B cell (primary cell): ENCODE data around the gene IER3. TPM values are rescaled to one million over a fixed set of nuclear protein-coding genes. Genes with fewer than 3 reads are reported as not detected.

ENCODE experiments used
- ATAC-seq: fragments of 200-7000 bp; cut with Tn5 transposase; one replicate; pipeline ENCODE4 v1.10.0; 2021; ENCODE audit warnings: low read depth, mild to moderate bottlenecking, moderate number of reproducible peaks, moderate library complexity
- CTCF ChIA-PET: fragments of 350-600 bp; sonication (Branson Sonifier 250); formaldehyde crosslinking; loops from one replicate; lab custom pipeline; 2021; ENCODE audit warnings: antibody characterized with exemption, inconsistent platforms; lab: Charles Lee
- POLR2A ChIA-PET: fragments of 350-600 bp; sonication (Branson Sonifier 250); formaldehyde crosslinking; loops from one replicate; lab custom pipeline; 2021; ENCODE audit warnings: antibody characterized with exemption; lab: Charles Lee
- DNase-seq: peaks from one replicate; pipeline ENCODE4 v3.0.0; 2013
- H2AFZ ChIP-seq: 2 replicates; pipeline ENCODE4 v1.6.1; 2012; ENCODE audit warnings: mild to moderate bottlenecking, low read depth, low read length; ENCODE audit not compliant: insufficient read depth, poor library complexity, severe bottlenecking
- H3K27ac ChIP-seq, 2 donors: 1 replicate in 1 of 2; 2 replicates in 1 of 2; pipeline ENCODE4 v1.5.1; 2012 to 2013; ENCODE audit warnings: low read length in 2 of 2, mild to moderate bottlenecking in 2 of 2, moderate library complexity in 1 of 2
- H3K27me3 ChIP-seq, 4 experiments: fragments of 200-600 bp in 1 of 4; sonication (generic) in 1 of 4; replicated peaks in 1 of 4; 1 replicate in 2 of 4; 2 replicates in 2 of 4; pipeline versions ENCODE4 v1.6.1 to v1.7.0; 2013 to 2016; ENCODE audit warnings: low read length in 3 of 4, mild to moderate bottlenecking in 2 of 4, mixed read lengths in 1 of 4, moderate library complexity in 1 of 4; ENCODE audit not compliant: insufficient read depth in 4 of 4, control insufficient read depth in 3 of 4; ENCODE audit errors: control extremely low read depth in 1 of 4
- H3K36me3 ChIP-seq, 2 experiments: replicated peaks in 1 of 2; 1 replicate in 1 of 2; 2 replicates in 1 of 2; pipeline versions ENCODE4 v1.6.1 to v1.7.1; 2013; ENCODE audit warnings: low read length in 1 of 2; ENCODE audit not compliant: insufficient read depth in 2 of 2, control insufficient read depth in 1 of 2; ENCODE audit errors: control extremely low read depth in 1 of 2, extremely low read depth in 1 of 2
- H3K4me1 ChIP-seq, 2 donors: fragments of 200-600 bp in 1 of 2; sonication (generic) in 1 of 2; 1 replicate in 1 of 2; 2 replicates in 1 of 2; pipeline versions ENCODE4 v1.5.1 to v1.6.1; 2013 to 2017; ENCODE audit warnings: low read length in 2 of 2; ENCODE audit not compliant: control insufficient read depth in 2 of 2, insufficient read depth in 2 of 2
- H3K4me2 ChIP-seq: replicated peaks from 2 replicates; pipeline ENCODE3; 2012; ENCODE audit warnings: mild to moderate bottlenecking, low read depth, low read length; ENCODE audit not compliant: poor library complexity, severe bottlenecking
- H3K4me3 ChIP-seq, 5 experiments: fragments of 200-600 bp in 1 of 5; sonication (generic) in 1 of 5; 1 replicate in 3 of 5; 2 replicates in 2 of 5; pipeline versions ENCODE4 v1.5.1 to v1.7.0; 2011 to 2016; ENCODE audit warnings: low read length in 4 of 5, mild to moderate bottlenecking in 4 of 5, low read depth in 2 of 5, control low read depth in 1 of 5, moderate library complexity in 1 of 5; ENCODE audit not compliant: insufficient read depth in 1 of 5; ENCODE audit errors: control extremely low read depth in 1 of 5, extremely low read depth in 1 of 5
- H3K79me2 ChIP-seq: fragments of 200-600 bp; sonication (generic); one replicate; pipeline ENCODE4 v1.6.0; 2016; ENCODE audit warnings: low read length; ENCODE audit not compliant: control insufficient read depth, insufficient read depth
- H3K9ac ChIP-seq: fragments of 200-600 bp; sonication (generic); 2 replicates; pipeline ENCODE4 v1.6.1; 2017; ENCODE audit warnings: mild to moderate bottlenecking, low read length, moderate library complexity
- H3K9me3 ChIP-seq, 3 donors: one replicate each; pipeline versions ENCODE4 v1.6.1 to v1.7.1; 2013; ENCODE audit warnings: low read length in 2 of 3; ENCODE audit not compliant: control insufficient read depth in 2 of 3, insufficient read depth in 1 of 3; ENCODE audit errors: control extremely low read depth in 1 of 3
- H4K20me1 ChIP-seq: 2 replicates; pipeline ENCODE4 v1.6.0; 2012; ENCODE audit warnings: mild to moderate bottlenecking, low read length; ENCODE audit not compliant: insufficient read depth, control insufficient read depth, poor library complexity, severe bottlenecking
- H3K27ac Mint-ChIP-seq: one replicate; pipeline ENCODE4 v1.8.0; 2021; ENCODE audit warnings: mixed read lengths
- H3K27me3 Mint-ChIP-seq: one replicate; pipeline ENCODE4 v1.8.0; 2021; ENCODE audit warnings: mixed read lengths
- H3K4me1 Mint-ChIP-seq: one replicate; pipeline ENCODE4 v1.8.0; 2021; ENCODE audit warnings: mixed read lengths
- H3K4me3 Mint-ChIP-seq: one replicate; pipeline ENCODE4 v1.8.0; 2021; ENCODE audit warnings: mixed read lengths
- H3K9me3 Mint-ChIP-seq: one replicate; pipeline ENCODE4 v1.8.0; 2022; ENCODE audit warnings: mixed read lengths; ENCODE audit not compliant: insufficient read depth
- EZH2 ChIP-seq: IDR thresholded peaks from 2 replicates; pipeline ENCODE4 v1.6.1; 2012; ENCODE audit warnings: borderline replicate concordance, low read depth, mild to moderate bottlenecking, moderate library complexity, low read length; ENCODE audit not compliant: insufficient read depth, poor library complexity, severe bottlenecking
- WGBS: methylation state at CpG from one replicate; pipeline ENCODE4 v1.1.5; 2013; ENCODE audit warnings: missing lambda C conversion rate; ENCODE audit not compliant: insufficient coverage; 5-methylcytosine and 5-hydroxymethylcytosine counted together
- intact Hi-C: fragments of 100-400 bp; cut with micrococcal nuclease; formaldehyde crosslinking; loops from one replicate; pipeline ENCODE4 v1.10.0; 2022
- polyA plus RNA-seq: library from polyadenylated mRNA; depleted of rRNA; stranded (reverse); fragments of >200 nt; gene quantifications from 2 replicates; pipeline ENCODE4 v1.2.3, GENCODE V29; 2012
- total RNA-seq, 2 donors: library from RNA; stranded (reverse); fragments of 120-200 nt in 1 of 2; gene quantifications; 1 replicate in 1 of 2; 2 replicates in 1 of 2; pipeline versions ENCODE4 v1.2.3 to v1.2.4, GENCODE V29; 2013 to 2022
- TF ChIP-seq, protein P1 (sequence below): fragments of 200-600 bp; IDR thresholded peaks from one replicate; pipeline ENCODE4 v1.8.0; 2022; ENCODE audit warnings: antibody characterized with exemption, mild to moderate bottlenecking

Gene IER3
- total and polyA plus RNA-seq, 2 donors (not counting 1 experiment from before 2014, with no cell fraction given): 3.7 to 4.2 TPM

DNA sequence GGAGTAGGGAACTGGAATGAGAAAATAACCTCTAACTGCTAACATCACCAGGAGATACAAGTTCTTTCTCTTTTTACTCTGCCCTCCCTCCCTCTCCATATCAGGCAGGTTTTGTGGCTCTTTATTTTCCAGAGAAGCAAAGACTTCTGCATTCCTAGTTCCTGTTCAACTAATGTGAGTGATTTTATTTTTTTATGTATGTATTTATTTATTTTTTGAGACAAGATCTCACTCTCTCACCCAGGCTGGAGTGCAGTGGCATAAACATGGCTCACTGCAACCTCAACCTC lies 6.0 kb upstream of the IER3 start:
- Histone ChIP-seq H3K9me3 (no peaks in the 10 kb centered on the region), H3K4me1 (no peaks in the 10 kb centered on the region), H3K4me2 (no peak overlapping the region), H3K36me3 (no peaks in the 10 kb centered on the region), H3K27me3 (no peaks in the 10 kb centered on the region), H3K9ac (no peak overlapping the region), H3K27ac (no peak overlapping the region), H2AFZ (no peak overlapping the region), H3K79me2 (no peaks in the 10 kb centered on the region), H4K20me1 (no peaks in the 10 kb centered on the region), H3K4me3 (no peak overlapping the region)
- H3K27me3 Mint-ChIP-seq: no peaks in the 10 kb centered on the region
- TF ChIP-seq, protein P1, sequence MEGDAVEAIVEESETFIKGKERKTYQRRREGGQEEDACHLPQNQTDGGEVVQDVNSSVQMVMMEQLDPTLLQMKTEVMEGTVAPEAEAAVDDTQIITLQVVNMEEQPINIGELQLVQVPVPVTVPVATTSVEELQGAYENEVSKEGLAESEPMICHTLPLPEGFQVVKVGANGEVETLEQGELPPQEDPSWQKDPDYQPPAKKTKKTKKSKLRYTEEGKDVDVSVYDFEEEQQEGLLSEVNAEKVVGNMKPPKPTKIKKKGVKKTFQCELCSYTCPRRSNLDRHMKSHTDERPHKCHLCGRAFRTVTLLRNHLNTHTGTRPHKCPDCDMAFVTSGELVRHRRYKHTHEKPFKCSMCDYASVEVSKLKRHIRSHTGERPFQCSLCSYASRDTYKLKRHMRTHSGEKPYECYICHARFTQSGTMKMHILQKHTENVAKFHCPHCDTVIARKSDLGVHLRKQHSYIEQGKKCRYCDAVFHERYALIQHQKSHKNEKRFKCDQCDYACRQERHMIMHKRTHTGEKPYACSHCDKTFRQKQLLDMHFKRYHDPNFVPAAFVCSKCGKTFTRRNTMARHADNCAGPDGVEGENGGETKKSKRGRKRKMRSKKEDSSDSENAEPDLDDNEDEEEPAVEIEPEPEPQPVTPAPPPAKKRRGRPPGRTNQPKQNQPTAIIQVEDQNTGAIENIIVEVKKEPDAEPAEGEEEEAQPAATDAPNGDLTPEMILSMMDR: no peak
- ATAC-seq (no peak), DNase-seq (no peak)
- peaks cover 1% of the 10 kb centered on the region for H3K4me1 Mint-ChIP-seq
- intact Hi-C loops: no loop called here
- ChIA-PET POLR2A (no interaction called here), CTCF (interaction anchor here (1.7 kb wide), 1 partner anchor 78 kb away, joined by 4 read pairs; no protein-coding TSS in a partner anchor)
- H3K27ac Mint-ChIP-seq: no peak overlapping the region
- H3K9me3 Mint-ChIP-seq: no peaks in the 10 kb centered on the region
- no peak overlapping the region for H3K4me3 Mint-ChIP-seq

DNA sequence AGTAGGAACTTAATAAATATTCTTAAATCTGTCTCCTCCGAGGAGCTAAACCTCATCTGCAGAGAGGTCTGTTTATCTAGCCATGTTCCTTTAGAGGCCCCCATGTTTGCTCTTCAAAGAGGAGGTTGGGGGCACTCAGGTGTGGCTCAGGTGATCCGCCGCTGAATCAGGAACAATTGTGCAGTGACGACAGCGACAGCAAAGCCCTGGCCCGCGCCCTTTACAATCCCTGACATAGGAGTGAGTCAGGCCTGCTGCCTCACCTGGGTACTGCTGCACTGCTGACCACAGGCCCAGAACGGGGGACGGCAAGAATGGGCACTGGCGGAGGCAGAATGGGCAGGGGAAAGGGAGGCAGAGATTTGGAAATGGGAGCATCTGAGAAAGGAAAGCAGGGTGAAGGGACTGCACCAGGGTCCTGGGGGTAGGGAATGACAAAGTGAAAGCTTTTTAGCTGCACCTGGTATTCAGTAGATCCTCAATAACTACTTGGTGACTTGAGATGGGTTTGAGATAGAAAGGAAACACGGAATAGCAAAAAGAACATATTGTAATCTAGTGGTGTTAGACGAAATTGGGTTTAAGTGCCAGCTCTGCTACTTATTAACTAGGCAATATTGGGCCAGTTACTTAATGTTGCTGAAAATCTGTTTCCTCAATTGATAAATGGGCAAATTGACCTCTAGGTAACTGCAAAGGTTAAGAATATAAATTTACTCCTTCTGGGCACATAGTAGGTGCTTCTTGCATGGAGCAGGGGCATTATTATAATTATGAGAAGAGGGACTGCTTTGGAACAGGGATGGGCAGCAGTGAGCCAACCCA lies 5.4 kb upstream of the IER3 start:
- no peak overlapping the region for H3K27ac Mint-ChIP-seq
- Histone ChIP-seq H3K27me3 (no peaks in the 10 kb centered on the region), H2AFZ (no peak overlapping the region), H4K20me1 (no peaks in the 10 kb centered on the region), H3K9ac (no peak overlapping the region), H3K4me1 (peaks cover 0 to 1% of the 10 kb centered on the region in 2 donors), H3K27ac (no peak overlapping the region), H3K36me3 (no peaks in the 10 kb centered on the region), H3K79me2 (no peaks in the 10 kb centered on the region), H3K4me3 (no peak overlapping the region), H3K9me3 (no peaks in the 10 kb centered on the region), H3K4me2 (no peak overlapping the region)
- TF ChIP-seq, protein P1: no peak
- TF ChIP-seq EZH2: no peak
- peaks cover 6% of the 10 kb centered on the region for H3K4me1 Mint-ChIP-seq
- ChIA-PET CTCF (interaction anchor here (1.7 kb wide), 1 partner anchor 78 kb away, joined by 4 read pairs; no protein-coding TSS in a partner anchor), POLR2A (no interaction called here)
- H3K9me3 Mint-ChIP-seq: no peaks in the 10 kb centered on the region
- intact Hi-C loops: loop anchor here (10.0 kb wide), 1 partner anchor 45 kb away; no protein-coding TSS in a partner anchor
- no peak for DNase-seq
- H3K27me3 Mint-ChIP-seq: no peaks in the 10 kb centered on the region
- 99% methylated on average over 9 of the region's 12 CpGs for WGBS
- H3K4me3 Mint-ChIP-seq: no peak overlapping the region
- ATAC-seq: no peak
